Activated naive CD8-positive, alpha-beta T cell treated with anti-CD3 and anti-CD28 coated beads, Interleukin-2, amount 10 ng/mL, durations not matched to agents 7 days and 5 days (primary cell): Measurements from ENCODE around the gene RAP1A. TPM values are rescaled to one million over a fixed set of nuclear protein-coding genes. Genes with fewer than 3 reads are reported as not detected.

ENCODE experiments used
- ATAC-seq: fragments of 150-1000 bp; cut with Tn5 transposase; one replicate; pipeline ENCODE4 v1.10.0; 2021; ENCODE audit warnings: low read depth, moderate library complexity
- POLR2A ChIA-PET: fragments of 350-600 bp; sonication (Branson Sonifier 250); formaldehyde crosslinking; loops from one replicate; lab custom pipeline; 2021; ENCODE audit warnings: antibody characterized with exemption; lab: Charles Lee
- DNase-seq: peaks from one replicate; pipeline ENCODE4 v3.0.0; 2021
- H3K27ac Mint-ChIP-seq: one replicate; pipeline ENCODE4 v1.8.0; 2022; ENCODE audit warnings: mild to moderate bottlenecking, mixed read lengths
- H3K27me3 Mint-ChIP-seq: one replicate; pipeline ENCODE4 v1.8.0; 2022; ENCODE audit warnings: mild to moderate bottlenecking, moderate library complexity, mixed read lengths
- H3K36me3 Mint-ChIP-seq: one replicate; pipeline ENCODE4 v1.8.0; 2021; ENCODE audit warnings: mild to moderate bottlenecking, mixed read lengths
- H3K4me1 Mint-ChIP-seq: one replicate; pipeline ENCODE4 v1.8.0; 2021; ENCODE audit warnings: mixed read lengths
- H3K4me3 Mint-ChIP-seq: one replicate; pipeline ENCODE4 v1.8.0; 2022; ENCODE audit warnings: mild to moderate bottlenecking, moderate library complexity, mixed read lengths
- H3K9me3 Mint-ChIP-seq: one replicate; pipeline ENCODE4 v1.8.0; 2021; ENCODE audit warnings: mixed read lengths
- total RNA-seq, 2 experiments: library from RNA; stranded (reverse); gene quantifications; one replicate each; pipeline ENCODE4 v1.2.3, GENCODE V29; 2021

Gene RAP1A
- total RNA-seq, 2 experiments from 2014 or later = 134 to 139 TPM

DNA sequence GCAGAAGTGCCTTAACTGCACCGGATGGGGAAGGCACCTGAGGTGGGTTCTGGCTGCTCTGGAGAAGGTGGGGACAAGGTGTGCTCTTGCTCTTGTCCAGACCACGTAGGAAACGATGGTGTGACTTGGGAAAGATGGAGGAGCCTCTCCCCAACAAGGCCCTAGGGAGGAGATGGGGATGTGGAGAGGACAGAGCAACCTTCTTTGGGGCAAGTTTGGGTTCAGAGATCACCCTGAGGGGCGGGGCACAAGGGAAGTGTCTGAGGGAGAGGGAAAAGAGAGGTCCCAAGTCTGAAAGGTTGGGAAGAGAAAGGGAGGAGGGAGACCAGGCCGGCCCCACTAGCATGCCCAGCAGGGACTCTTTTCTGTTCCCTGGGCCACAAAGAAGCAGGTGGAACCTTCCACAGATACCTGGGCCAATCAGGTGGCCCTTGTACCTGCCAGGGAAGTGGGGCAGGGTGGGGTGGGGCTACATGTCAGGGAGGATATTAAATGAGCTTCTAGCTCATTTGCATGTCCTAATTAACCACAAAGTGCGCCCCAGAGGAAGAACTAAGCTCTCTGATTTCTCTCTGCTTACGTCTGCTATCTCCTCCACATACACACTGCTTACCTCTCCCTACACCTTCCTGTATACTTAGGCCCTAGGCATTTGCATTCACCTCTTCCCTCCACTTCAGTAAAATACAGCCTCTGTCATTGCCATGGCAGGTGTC, 103.7 kb downstream of the RAP1A start:
- ATAC-seq (no peak), DNase-seq (no peak)
- H3K36me3 Mint-ChIP-seq = no peaks in the 10 kb centered on the region
- no peak overlapping the region for H3K27ac Mint-ChIP-seq
- H3K4me1 Mint-ChIP-seq = peaks cover 5% of the 10 kb centered on the region
- no peaks in the 10 kb centered on the region for H3K9me3 Mint-ChIP-seq
- H3K4me3 Mint-ChIP-seq = no peak overlapping the region
- no peaks in the 10 kb centered on the region for H3K27me3 Mint-ChIP-seq
- POLR2A ChIA-PET = no interaction called here

DNA sequence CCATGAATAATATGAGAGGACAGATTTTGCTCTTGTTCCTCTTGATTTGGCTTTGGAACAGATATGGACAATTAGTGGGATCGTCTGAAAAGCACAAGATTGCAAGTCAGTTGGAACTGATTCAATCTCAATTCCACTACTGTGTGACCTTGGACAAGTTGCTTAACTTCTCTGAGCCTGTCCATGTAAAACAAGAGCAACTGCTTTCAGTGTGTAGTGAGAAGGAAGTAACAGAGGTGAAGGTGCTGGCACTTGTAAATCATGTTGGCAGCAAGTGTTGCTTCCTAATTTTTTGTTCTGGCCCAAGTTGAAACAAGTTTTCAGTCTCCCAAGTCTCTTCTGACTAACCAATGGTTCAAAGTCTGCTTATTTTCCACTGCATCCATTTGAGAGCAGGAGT, 104.3 kb downstream of the RAP1A start:
- Mint-ChIP-seq H3K4me1 (peaks cover 5% of the 10 kb centered on the region), H3K4me3 (no peak overlapping the region), H3K27ac (no peak overlapping the region)

DNA sequence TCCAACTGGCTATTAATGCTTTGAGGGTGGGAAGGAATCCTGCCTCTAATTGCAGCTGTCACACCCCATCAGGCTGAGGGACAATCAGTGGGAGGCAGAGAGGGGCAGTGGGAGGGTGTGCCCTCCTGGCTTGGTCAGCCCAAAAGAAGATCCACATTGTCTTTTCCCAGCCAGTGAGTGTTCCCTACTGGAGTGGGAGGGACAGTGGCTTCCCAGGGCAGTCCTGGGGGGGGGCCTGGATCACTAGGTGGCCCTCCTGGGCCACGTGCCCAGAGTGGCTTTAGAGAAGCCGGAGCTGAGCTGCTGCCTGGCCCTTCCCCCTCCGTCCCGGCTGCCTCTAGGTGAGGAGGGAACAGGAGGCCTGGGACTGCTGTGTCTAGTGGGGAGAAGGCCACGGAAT, 105.6 kb downstream of the RAP1A start:
- H3K4me1 Mint-ChIP-seq = peaks cover 4% of the 10 kb centered on the region
- H3K9me3 Mint-ChIP-seq = no peaks in the 10 kb centered on the region
- H3K36me3 Mint-ChIP-seq = no peaks in the 10 kb centered on the region
- H3K4me3 Mint-ChIP-seq = no peak overlapping the region
- POLR2A ChIA-PET = no interaction called here
- H3K27ac Mint-ChIP-seq = no peak overlapping the region
- no peaks in the 10 kb centered on the region for H3K27me3 Mint-ChIP-seq
- ATAC-seq (no peak), DNase-seq (no peak)

More for the DNA sequence above, 104.3 kb downstream of the RAP1A start:
- H3K27me3 Mint-ChIP-seq = no peaks in the 10 kb centered on the region
- POLR2A ChIA-PET = no interaction called here
- no peaks in the 10 kb centered on the region for H3K9me3 Mint-ChIP-seq
- DNase-seq (no peak), ATAC-seq (no peak)
- H3K36me3 Mint-ChIP-seq = no peaks in the 10 kb centered on the region

DNA sequence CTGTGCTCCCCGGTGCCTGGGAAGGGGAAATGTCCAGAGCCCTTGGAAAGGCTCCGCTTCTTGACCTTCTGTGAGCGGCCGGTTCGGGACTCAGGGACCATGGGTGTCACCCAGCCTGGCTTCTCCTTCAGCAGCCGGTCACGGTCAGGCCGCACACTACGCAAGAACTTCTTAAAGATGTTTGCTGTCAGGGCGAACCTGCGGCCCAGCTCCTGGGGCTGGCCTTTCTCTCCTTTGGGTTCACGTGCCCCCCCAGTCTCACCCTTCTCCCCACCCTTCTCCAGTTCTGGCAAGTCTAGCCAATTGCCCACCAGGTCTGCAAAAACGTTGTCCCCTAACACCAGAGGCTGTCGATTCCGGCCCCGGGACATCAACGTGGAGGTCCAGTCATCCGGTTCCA, 107.5 kb downstream of the RAP1A start:
- H3K9me3 Mint-ChIP-seq = no peaks in the 10 kb centered on the region
- H3K36me3 Mint-ChIP-seq = no peaks in the 10 kb centered on the region
- POLR2A ChIA-PET = no interaction called here
- H3K27me3 Mint-ChIP-seq = peaks cover 2% of the 10 kb centered on the region
- peaks cover 4% of the 10 kb centered on the region for H3K4me1 Mint-ChIP-seq
- H3K4me3 Mint-ChIP-seq = no peak overlapping the region
- ATAC-seq (no peak), DNase-seq (no peak)
- H3K27ac Mint-ChIP-seq = no peak overlapping the region

DNA sequence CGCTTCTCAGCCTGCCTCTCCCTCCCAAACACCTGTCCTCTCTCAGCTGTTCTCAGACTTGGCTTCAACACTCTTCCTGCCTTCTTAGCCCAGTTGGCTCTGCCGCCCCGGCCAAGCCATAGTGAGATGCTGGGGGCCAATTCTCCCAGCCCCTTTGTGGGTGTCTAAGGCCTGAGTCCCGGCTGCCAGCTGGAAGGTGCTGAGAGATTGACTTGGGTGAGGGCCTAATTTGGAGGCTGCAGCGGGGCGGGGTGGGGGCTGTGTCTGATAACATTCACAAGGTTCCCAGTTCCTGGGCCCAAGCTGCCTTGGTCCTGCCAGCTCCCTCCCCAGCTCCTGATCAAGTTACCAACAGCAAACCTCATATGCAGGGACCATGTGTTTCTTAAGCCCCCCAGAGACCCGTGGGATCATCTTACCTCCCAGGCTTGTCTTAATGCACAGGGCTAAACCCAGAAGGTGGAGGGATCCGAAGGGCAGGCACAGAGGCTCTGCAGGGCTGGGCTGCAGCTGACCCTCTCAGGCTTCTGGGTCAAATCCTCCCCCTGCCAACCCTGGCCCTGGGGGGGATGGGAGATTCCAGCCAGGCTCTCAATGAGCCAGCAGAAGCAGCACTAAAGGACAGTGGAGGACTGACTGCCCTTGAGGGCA, 109.8 kb downstream of the RAP1A start:
- POLR2A ChIA-PET = no interaction called here
- DNase-seq (no peak), ATAC-seq (no peak)
- Mint-ChIP-seq H3K4me1 (peaks cover 4% of the 10 kb centered on the region), H3K4me3 (no peak overlapping the region), H3K36me3 (no peaks in the 10 kb centered on the region), H3K9me3 (no peaks in the 10 kb centered on the region), H3K27me3 (peaks cover 2% of the 10 kb centered on the region), H3K27ac (no peak overlapping the region)

DNA sequence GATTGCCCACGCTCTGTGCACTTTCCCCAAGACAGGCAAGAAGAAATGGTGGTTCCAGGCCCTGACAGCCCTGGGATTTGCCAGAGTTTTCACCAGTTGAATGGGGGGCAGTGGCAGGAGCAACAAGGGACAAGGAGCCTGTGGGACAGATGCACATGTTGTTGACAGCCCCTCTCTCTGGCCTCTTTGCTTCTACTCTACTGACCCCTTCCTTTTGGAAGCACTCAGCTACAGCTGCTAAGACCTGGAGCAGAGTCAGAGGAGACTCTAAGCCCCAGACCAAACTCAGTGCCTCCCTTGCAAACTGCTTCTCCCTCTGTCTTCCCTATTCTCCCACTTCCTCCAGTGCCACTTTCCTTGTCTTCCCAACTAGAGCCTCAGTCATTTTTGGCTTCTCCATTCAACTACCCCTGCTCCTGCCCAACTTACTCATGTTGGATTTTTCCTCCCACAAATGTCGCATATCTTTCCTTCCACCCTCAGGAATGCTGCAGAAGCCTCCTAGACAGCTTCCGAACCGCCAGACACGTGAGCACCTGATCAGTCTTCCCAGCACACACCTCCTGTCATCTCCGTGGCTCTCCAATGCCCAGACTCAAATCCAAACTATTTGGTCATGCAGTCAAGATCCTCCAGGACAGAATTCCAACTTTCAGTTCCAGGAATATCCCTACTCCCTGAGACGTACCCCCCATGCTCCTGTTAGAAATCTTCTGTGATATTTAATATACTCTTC, 110.5 kb downstream of the RAP1A start:
- Mint-ChIP-seq H3K36me3 (no peaks in the 10 kb centered on the region), H3K27ac (no peak overlapping the region), H3K4me3 (no peak overlapping the region), H3K9me3 (no peaks in the 10 kb centered on the region), H3K27me3 (peaks cover 2% of the 10 kb centered on the region), H3K4me1 (peaks cover 4% of the 10 kb centered on the region)
- no peak for DNase-seq
- no peak for ATAC-seq
- POLR2A ChIA-PET = no interaction called here

DNA sequence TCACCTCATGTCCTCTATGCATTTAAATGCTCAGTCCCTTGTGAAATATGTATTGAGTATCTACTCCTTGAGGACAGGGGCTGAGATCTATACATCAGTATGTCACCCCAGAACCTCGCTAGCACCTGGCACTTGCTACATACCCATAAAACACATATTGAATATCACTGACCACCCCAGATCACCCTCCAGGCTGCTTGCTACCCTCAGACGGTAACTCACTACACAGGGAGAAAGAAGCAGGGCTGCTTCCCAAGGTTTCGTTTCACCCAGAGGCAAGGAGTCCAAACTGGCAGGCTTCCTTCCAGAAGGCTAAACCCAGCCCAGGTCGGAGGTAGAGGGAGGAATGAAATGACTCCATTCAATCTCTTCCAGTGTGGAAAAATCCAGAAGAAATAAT, 111.1 kb downstream of the RAP1A start:
- ATAC-seq (no peak), DNase-seq (no peak)
- H3K27me3 Mint-ChIP-seq = peaks cover 2% of the 10 kb centered on the region
- peaks cover 4% of the 10 kb centered on the region for H3K4me1 Mint-ChIP-seq
- H3K27ac Mint-ChIP-seq = no peak overlapping the region
- H3K36me3 Mint-ChIP-seq = no peaks in the 10 kb centered on the region
- no peak overlapping the region for H3K4me3 Mint-ChIP-seq
- POLR2A ChIA-PET = no interaction called here
- H3K9me3 Mint-ChIP-seq = no peaks in the 10 kb centered on the region

DNA sequence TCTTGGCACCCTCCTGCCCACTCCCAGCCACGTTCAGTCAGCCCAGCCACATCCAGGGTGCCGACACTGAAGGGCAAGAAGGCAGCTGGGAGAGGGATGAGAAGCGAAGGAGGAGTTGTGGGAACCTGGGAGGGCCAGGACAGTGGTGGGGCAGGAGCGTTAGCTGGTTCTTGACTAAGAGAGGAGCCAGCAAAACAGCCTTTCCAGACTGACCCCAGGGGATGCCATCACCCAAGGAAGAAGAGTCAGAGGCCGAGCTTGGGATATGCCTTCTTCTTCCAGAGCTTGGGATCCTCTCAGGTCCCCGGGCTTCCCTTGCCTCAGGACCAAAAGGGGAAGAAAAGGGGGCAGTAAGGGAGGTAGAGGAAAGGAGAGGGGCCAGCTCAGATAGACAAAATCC, 112.4 kb downstream of the RAP1A start:
- no peak overlapping the region for H3K27ac Mint-ChIP-seq
- no peaks in the 10 kb centered on the region for H3K9me3 Mint-ChIP-seq
- no peaks in the 10 kb centered on the region for H3K36me3 Mint-ChIP-seq
- no peak overlapping the region for H3K4me3 Mint-ChIP-seq
- POLR2A ChIA-PET = no interaction called here
- ATAC-seq (no peak), DNase-seq (no peak)
- peaks cover 3% of the 10 kb centered on the region for H3K27me3 Mint-ChIP-seq
- peaks cover 4% of the 10 kb centered on the region for H3K4me1 Mint-ChIP-seq

DNA sequence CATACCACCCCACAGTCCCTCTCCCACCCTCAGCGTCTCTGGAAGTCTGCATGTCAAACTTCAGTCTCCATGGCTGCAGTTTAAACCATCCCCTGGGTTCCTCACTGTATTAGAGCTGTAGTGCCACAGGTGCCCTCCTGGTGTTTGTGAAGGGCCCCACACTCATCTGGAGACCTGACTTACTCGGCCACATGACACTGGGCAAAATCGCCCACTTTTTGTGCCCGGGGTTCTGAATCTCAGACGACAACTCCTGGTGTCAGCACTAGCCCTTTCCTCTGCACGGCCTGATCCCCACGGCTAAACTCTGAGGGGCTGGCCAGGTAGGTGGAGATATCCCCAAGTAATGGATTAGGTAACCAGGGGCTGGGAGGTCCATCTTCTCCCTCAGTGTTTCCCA, 113.1 kb downstream of the RAP1A start:
- no peaks in the 10 kb centered on the region for H3K9me3 Mint-ChIP-seq
- ATAC-seq = no peak
- POLR2A ChIA-PET = no interaction called here

DNA sequence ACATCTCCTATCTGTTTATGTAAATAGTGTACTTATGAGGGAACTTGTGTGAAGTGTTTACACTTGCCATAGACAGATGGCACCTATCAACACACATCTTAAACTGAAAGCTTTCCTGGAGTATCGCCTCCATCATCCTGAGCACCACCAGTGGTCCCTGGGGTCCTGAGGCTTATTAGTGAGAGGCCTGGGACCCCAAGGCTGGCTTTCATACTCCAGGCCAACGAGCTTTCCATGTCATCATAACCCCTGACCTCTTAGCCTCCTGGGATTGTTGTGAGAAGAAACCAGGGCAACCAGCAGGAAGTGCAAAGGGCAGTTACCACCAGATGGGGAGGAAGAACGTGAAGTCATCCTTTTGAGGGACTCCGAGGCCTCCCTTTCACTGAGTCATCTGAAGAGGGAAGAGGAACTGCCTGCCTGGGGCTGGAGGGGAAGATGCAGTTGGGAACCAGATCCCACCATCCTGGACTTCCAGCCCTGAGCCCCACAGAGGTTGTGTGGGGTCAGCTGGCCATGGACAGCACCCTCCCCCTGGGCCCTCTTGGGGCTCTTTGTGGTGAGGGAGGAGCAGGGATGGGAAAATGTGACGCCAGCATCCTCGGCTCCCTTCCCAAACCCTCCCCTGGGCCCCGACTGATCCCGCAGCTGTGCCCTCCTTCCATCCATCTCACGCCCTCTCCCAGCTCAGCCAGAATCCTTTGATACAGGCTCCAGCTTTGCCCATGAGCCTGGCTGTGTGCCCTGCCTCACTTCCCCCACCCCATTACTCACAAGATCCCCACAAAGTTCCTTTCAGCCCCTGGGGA, 113.8 kb downstream of the RAP1A start:
- Mint-ChIP-seq H3K4me1 (peaks cover 13% of the 10 kb centered on the region), H3K4me3 (no peak overlapping the region), H3K9me3 (no peaks in the 10 kb centered on the region), H3K27me3 (peaks cover 14% of the 10 kb centered on the region), H3K36me3 (no peaks in the 10 kb centered on the region), H3K27ac (no peak overlapping the region)
- ATAC-seq = no peak
- DNase-seq = no peak
- POLR2A ChIA-PET = no interaction called here

More for the DNA sequence above, 113.1 kb downstream of the RAP1A start:
- Mint-ChIP-seq H3K4me3 (no peak overlapping the region), H3K4me1 (peaks cover 8% of the 10 kb centered on the region), H3K36me3 (no peaks in the 10 kb centered on the region), H3K27me3 (peaks cover 11% of the 10 kb centered on the region), H3K27ac (no peak overlapping the region)
- DNase-seq = no peak

DNA sequence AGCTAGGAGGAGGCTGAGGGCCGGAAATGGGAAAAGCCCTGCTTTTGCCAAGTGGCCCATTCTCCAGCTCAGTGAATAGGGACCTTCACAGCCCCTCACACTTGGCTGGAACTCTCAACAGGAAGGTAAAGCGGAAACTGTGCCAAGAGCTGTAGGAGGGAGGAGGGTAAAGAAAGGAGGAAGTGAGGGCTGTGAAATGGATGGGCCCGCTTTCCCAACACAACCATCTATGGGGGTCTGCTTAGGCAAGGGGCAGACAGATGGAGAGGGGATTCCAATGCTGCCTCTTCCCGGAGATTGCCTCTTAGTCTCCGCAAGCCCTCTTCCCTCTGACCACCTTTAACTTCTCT, 114.4 kb downstream of the RAP1A start:
- H3K27me3 Mint-ChIP-seq = peaks cover 14% of the 10 kb centered on the region
- H3K4me3 Mint-ChIP-seq = no peak overlapping the region
- H3K9me3 Mint-ChIP-seq = no peaks in the 10 kb centered on the region
- POLR2A ChIA-PET = no interaction called here
- DNase-seq (no peak), ATAC-seq (no peak)
- H3K4me1 Mint-ChIP-seq = peaks cover 15% of the 10 kb centered on the region
- no peaks in the 10 kb centered on the region for H3K36me3 Mint-ChIP-seq
- H3K27ac Mint-ChIP-seq = no peak overlapping the region

DNA sequence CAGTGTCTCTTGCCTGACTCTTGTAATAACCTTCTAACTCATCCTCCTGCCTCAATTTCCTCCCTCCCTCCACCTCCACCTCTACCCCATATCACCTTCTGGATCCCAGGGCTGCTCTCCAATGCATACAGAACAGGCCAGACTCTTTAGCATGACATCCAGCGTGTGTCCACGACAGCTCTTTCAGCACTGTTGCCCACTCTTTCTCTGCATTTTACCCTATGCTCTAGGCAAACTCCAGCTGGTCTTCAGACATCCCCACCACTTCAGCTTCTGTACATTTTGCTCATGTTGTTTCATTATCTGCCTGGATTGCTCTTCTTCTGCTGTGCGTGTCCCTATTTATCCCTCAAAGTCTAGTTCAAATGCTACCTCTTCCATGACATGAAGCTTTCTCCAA, 114.8 kb downstream of the RAP1A start:
- peaks cover 15% of the 10 kb centered on the region for H3K4me1 Mint-ChIP-seq
- DNase-seq = no peak
- POLR2A ChIA-PET = no interaction called here

DNA sequence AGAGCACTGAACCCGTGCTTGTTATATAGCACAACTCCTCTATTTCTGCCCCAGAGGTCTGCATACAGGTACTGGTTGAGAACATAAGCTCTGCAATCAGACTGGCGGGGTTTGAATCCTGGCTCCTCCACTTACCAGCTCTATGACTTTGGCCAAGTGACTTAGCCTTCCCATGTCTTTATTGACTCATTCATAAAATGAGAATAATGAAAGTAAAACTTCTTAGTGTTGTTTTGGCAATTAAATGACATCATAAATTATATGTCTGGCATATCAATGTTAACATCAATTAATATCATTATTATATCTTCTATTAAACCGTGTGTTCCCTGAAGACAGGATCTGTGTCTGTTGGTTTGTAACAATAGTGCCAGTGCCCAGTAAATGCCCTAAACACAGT, 115.3 kb downstream of the RAP1A start:
- Mint-ChIP-seq H3K4me1 (peaks cover 17% of the 10 kb centered on the region), H3K27me3 (peaks cover 16% of the 10 kb centered on the region), H3K27ac (no peak overlapping the region), H3K4me3 (no peak overlapping the region), H3K36me3 (no peaks in the 10 kb centered on the region), H3K9me3 (no peaks in the 10 kb centered on the region)
- DNase-seq = no peak
- POLR2A ChIA-PET = no interaction called here
- no peak for ATAC-seq

More for the DNA sequence above, 114.8 kb downstream of the RAP1A start:
- H3K27me3 Mint-ChIP-seq = peaks cover 14% of the 10 kb centered on the region
- ATAC-seq = no peak
- no peaks in the 10 kb centered on the region for H3K36me3 Mint-ChIP-seq
- no peak overlapping the region for H3K27ac Mint-ChIP-seq
- H3K4me3 Mint-ChIP-seq = no peak overlapping the region
- H3K9me3 Mint-ChIP-seq = no peaks in the 10 kb centered on the region
